H1 (cell line): ENCODE data around the gene VSTM2B. TPM values are rescaled to one million over a fixed set of nuclear protein-coding genes. Genes with fewer than 3 reads are reported as not detected.

Experiments used
- CTCF ChIA-PET: fragments of 300-600 bp; sonication (Branson Sonifier 250); formaldehyde crosslinking; loops from one replicate; lab custom pipeline; 2021; ENCODE audit not compliant: partially characterized antibody; lab: Charles Lee
- POLR2A ChIA-PET: fragments of 300-600 bp; sonication (Branson Sonifier 250); formaldehyde crosslinking; loops from one replicate; lab custom pipeline; 2021; ENCODE audit warnings: inconsistent platforms; ENCODE audit not compliant: partially characterized antibody; lab: Charles Lee
- DNase-seq, 2 experiments: peaks; one replicate each; pipeline versions ENCODE4 v3.0.0 to v3.0.0-alpha.2; 2010 to 2022; ENCODE audit warnings: low spot score in 2 of 2, low read depth in 1 of 2, mixed read lengths in 1 of 2
- FAIRE-seq: peaks from 2 replicates; lab custom pipeline; 2011; peaks lifted over from hg19 to GRCh38; lab: Jason Lieb, UNC
- H2AFZ ChIP-seq: 2 replicates; pipeline ENCODE4 v1.8.1; 2012; ENCODE audit warnings: low read length, inconsistent platforms
- H2AK5ac ChIP-seq: 2 replicates; pipeline ENCODE4 v1.6.1; 2013; ENCODE audit warnings: low read depth, low read length
- H2BK120ac ChIP-seq: replicated peaks from 2 replicates; pipeline ENCODE3; 2013; ENCODE audit warnings: low read depth, low read length, inconsistent platforms
- H2BK12ac ChIP-seq: 2 replicates; pipeline ENCODE4 v1.6.1; 2013; ENCODE audit warnings: low read depth, low read length
- H2BK15ac ChIP-seq: 2 replicates; pipeline ENCODE4 v1.6.1; 2013; ENCODE audit warnings: low read length
- H2BK20ac ChIP-seq: 2 replicates; pipeline ENCODE4 v1.6.1; 2013; ENCODE audit warnings: low read length
- H2BK5ac ChIP-seq: 2 replicates; pipeline ENCODE4 v1.6.1; 2013; ENCODE audit warnings: low read depth, low read length
- H3K14ac ChIP-seq: 2 replicates; pipeline ENCODE4 v1.6.1; 2013; ENCODE audit warnings: inconsistent platforms; ENCODE audit not compliant: insufficient read length
- H3K18ac ChIP-seq: 2 replicates; pipeline ENCODE4 v1.6.1; 2013; ENCODE audit warnings: low read length; ENCODE audit errors: extremely low read depth
- H3K23ac ChIP-seq: 2 replicates; pipeline ENCODE4 v1.6.1; 2013; ENCODE audit warnings: inconsistent platforms; ENCODE audit not compliant: insufficient read length
- H3K23me2 ChIP-seq: 2 replicates; pipeline ENCODE4 v1.6.1; 2013; ENCODE audit warnings: low read depth, low read length
- H3K27ac ChIP-seq: 2 replicates; pipeline ENCODE4 v1.6.1; 2011; ENCODE audit warnings: low read depth, low read length, inconsistent platforms
- H3K27me3 ChIP-seq, 4 experiments: replicated peaks in 1 of 4; 1 replicate in 1 of 4; 2 replicates in 3 of 4; pipeline versions ENCODE4 v1.6.1 to v1.8.1; 2011 to 2013; ENCODE audit warnings: low read length in 3 of 4, mild to moderate bottlenecking in 3 of 4, inconsistent platforms in 2 of 4, mixed read lengths in 2 of 4, moderate library complexity in 1 of 4; ENCODE audit not compliant: control insufficient read depth in 3 of 4, insufficient read depth in 3 of 4; ENCODE audit errors: extremely low read depth in 1 of 4
- H3K36me3 ChIP-seq, 4 experiments: 2 replicates each; pipeline versions ENCODE4 v1.6.1 to v1.8.1; 2011 to 2013; ENCODE audit warnings: mild to moderate bottlenecking in 4 of 4, low read length in 3 of 4, moderate library complexity in 2 of 4, control low read depth in 1 of 4, inconsistent platforms in 1 of 4; ENCODE audit not compliant: insufficient read depth in 4 of 4, control insufficient read depth in 2 of 4
- H3K4ac ChIP-seq: replicated peaks from 2 replicates; pipeline ENCODE3; 2013; ENCODE audit warnings: low read length, low read depth, mixed read lengths, inconsistent platforms; ENCODE audit not compliant: insufficient read length
- H3K4me1 ChIP-seq, 4 experiments: replicated peaks in 1 of 4; 1 replicate in 1 of 4; 2 replicates in 3 of 4; pipeline versions ENCODE4 v1.6.1 to v1.8.1; 2011 to 2013; ENCODE audit warnings: low read length in 3 of 4, inconsistent platforms in 2 of 4, mixed read lengths in 1 of 4; ENCODE audit not compliant: insufficient read depth in 4 of 4, control insufficient read depth in 3 of 4
- H3K4me2 ChIP-seq, 2 experiments: 2 replicates each; pipeline versions ENCODE4 v1.6.1 to v1.8.1; 2011 to 2013; ENCODE audit warnings: low read depth in 2 of 2, low read length in 2 of 2, control low read depth in 1 of 2, inconsistent platforms in 1 of 2, mild to moderate bottlenecking in 1 of 2; ENCODE audit not compliant: insufficient read depth in 1 of 2
- H3K4me3 ChIP-seq, 4 experiments: fragments of 200-600, 300-600 bp in 1 of 4; sonication (generic), shearing (Covaris generic), sonication (Bioruptor Twin) in 1 of 4; 2 replicates each; pipeline versions ENCODE4 v1.5.1 to v1.8.1; 2011 to 2016; ENCODE audit warnings: low read length in 4 of 4, low read depth in 3 of 4, control low read depth in 2 of 4, inconsistent platforms in 2 of 4, mild to moderate bottlenecking in 2 of 4, mixed read lengths in 1 of 4, moderate library complexity in 1 of 4; ENCODE audit not compliant: insufficient read depth in 2 of 4; ENCODE audit errors: extremely low read depth in 1 of 4
- H3K56ac ChIP-seq: replicated peaks from 2 replicates; pipeline ENCODE3; 2013; ENCODE audit warnings: low read depth, mild to moderate bottlenecking, mixed read lengths, low read length, inconsistent platforms; ENCODE audit not compliant: insufficient read length
- H3K79me1 ChIP-seq: 2 replicates; pipeline ENCODE4 v1.6.1; 2013; ENCODE audit warnings: low read depth, low read length, control low read depth
- H3K79me2 ChIP-seq, 2 experiments: 2 replicates each; pipeline versions ENCODE4 v1.6.1 to v1.8.1; 2012 to 2013; ENCODE audit warnings: low read length in 2 of 2, mild to moderate bottlenecking in 2 of 2, inconsistent platforms in 1 of 2; ENCODE audit not compliant: insufficient read depth in 2 of 2, control insufficient read depth in 1 of 2
- H3K9ac ChIP-seq, 4 experiments: replicated peaks in 1 of 4; 1 replicate in 1 of 4; 2 replicates in 3 of 4; pipeline versions ENCODE4 v1.6.1 to v1.8.1; 2011 to 2013; ENCODE audit warnings: low read depth in 3 of 4, low read length in 3 of 4, control low read depth in 2 of 4, mild to moderate bottlenecking in 2 of 4, moderate library complexity in 2 of 4, inconsistent platforms in 1 of 4; ENCODE audit errors: extremely low read depth in 1 of 4
- H3K9me3 ChIP-seq, 2 experiments: 2 replicates each; pipeline versions ENCODE4 v1.6.1 to v1.8.1; 2012 to 2013; ENCODE audit warnings: mild to moderate bottlenecking in 2 of 2, moderate library complexity in 2 of 2, control low read depth in 1 of 2, inconsistent platforms in 1 of 2, low read depth in 1 of 2, low read length in 1 of 2, mixed read lengths in 1 of 2; ENCODE audit not compliant: insufficient read depth in 2 of 2
- H4K20me1 ChIP-seq, 2 experiments: replicated peaks in 1 of 2; 2 replicates each; pipeline versions ENCODE3 to v1.8.1; 2011 to 2013; ENCODE audit warnings: inconsistent platforms in 2 of 2, low read length in 2 of 2, mild to moderate bottlenecking in 1 of 2; ENCODE audit not compliant: insufficient read depth in 2 of 2, control insufficient read depth in 1 of 2
- H4K5ac ChIP-seq: 2 replicates; pipeline ENCODE4 v1.6.1; 2013; ENCODE audit warnings: low read length, low read depth, mixed read lengths, inconsistent platforms; ENCODE audit not compliant: insufficient read length
- H4K8ac ChIP-seq: 2 replicates; pipeline ENCODE4 v1.8.0; 2013; ENCODE audit warnings: mild to moderate bottlenecking, moderate library complexity, low read length, inconsistent platforms; ENCODE audit not compliant: insufficient read depth; ENCODE audit errors: extremely low read depth
- H4K91ac ChIP-seq: replicated peaks from 2 replicates; pipeline ENCODE3; 2013; ENCODE audit warnings: low read length, mixed read lengths, inconsistent platforms; ENCODE audit not compliant: insufficient read length
- BACH1 ChIP-seq: IDR thresholded peaks from 2 replicates; pipeline ENCODE4 v1.6.1; 2012; ENCODE audit warnings: low read length, improper control_type of control experiment
- CBX5 ChIP-seq: fragments of 300-800, 300-1000 bp; sonication (generic); IDR thresholded peaks from 2 replicates; pipeline ENCODE4 v1.7.1; 2016; ENCODE audit warnings: antibody characterized with exemption, low read length, low read depth
- EZH2 ChIP-seq: fragments of 200-600 bp; sonication (generic); IDR thresholded peaks from 2 replicates; pipeline ENCODE4 v1.7.1; 2012; ENCODE audit warnings: low read depth, mild to moderate bottlenecking, moderate library complexity, low read length, inconsistent platforms; ENCODE audit not compliant: severe bottlenecking
- JUND ChIP-seq: IDR thresholded peaks from 2 replicates; pipeline ENCODE4 v1.6.1; 2011; ENCODE audit warnings: mild to moderate bottlenecking, improper control_type of control experiment, low read length
- KDM4A ChIP-seq: IDR thresholded peaks from one replicate; pipeline ENCODE4 v1.7.1; 2012; ENCODE audit warnings: low read depth, mild to moderate bottlenecking, moderate library complexity, low read length, inconsistent platforms; ENCODE audit not compliant: severe bottlenecking
- MAX ChIP-seq: IDR thresholded peaks from 2 replicates; pipeline ENCODE4 v1.6.1; 2012; ENCODE audit warnings: inconsistent platforms
- POU5F1 ChIP-seq: IDR thresholded peaks from 2 replicates; pipeline ENCODE4 v1.6.1; 2011; ENCODE audit warnings: low read depth, mild to moderate bottlenecking, low read length, moderate library complexity
- RFX5 ChIP-seq: IDR thresholded peaks from 2 replicates; pipeline ENCODE4 v1.6.1; 2011; ENCODE audit warnings: low read depth, low read length, improper control_type of control experiment, borderline replicate concordance
- SUZ12 ChIP-seq: fragments of 200-600 bp; sonication (generic); IDR thresholded peaks from 2 replicates; pipeline ENCODE4 v1.6.1; 2012; ENCODE audit warnings: mild to moderate bottlenecking, inconsistent platforms, low read length, moderate library complexity, mixed read lengths
- WGBS, 2 experiments: shearing (Covaris generic) in 1 of 2; methylation state at CpG; one replicate each; pipeline versions ENCODE4 v1.1.6 to v1.1.7; 2013 to 2015; ENCODE audit warnings: low lambda C conversion rate in 2 of 2, mixed read lengths in 2 of 2, inconsistent platforms in 1 of 2, low coverage in 1 of 2, missing lambda C conversion rate in 1 of 2; ENCODE audit not compliant: insufficient replicate concordance in 2 of 2, insufficient coverage in 1 of 2, insufficient read length in 1 of 2; ENCODE audit errors: extremely low coverage in 1 of 2, missing lambda C conversion rate in 1 of 2; 5-methylcytosine and 5-hydroxymethylcytosine counted together
- polyA plus RNA-seq, 7 experiments: library from polyadenylated mRNA; depleted of rRNA in 3 of 7; stranded (reverse) in 5 of 7; unstranded in 2 of 7; fragments of >200 nt in 5 of 7; fragments of 200-250 nt in 2 of 7; gene quantifications; 1 replicate in 5 of 7; 2 replicates in 1 of 7; 4 replicates in 1 of 7; pipeline versions ENCODE4 v1.2.1 to v1.2.3, GENCODE V29; 2011 to 2013; ENCODE audit warnings: missing spikeins in 2 of 7, mixed read lengths in 2 of 7
- total RNA-seq: library from RNA; stranded (reverse); fragmentation: NEBNext Ultra II Directional; extraction: Animal tissue kit (Norgen Biotek cat#: 25700); gene quantifications from 2 replicates; pipeline ENCODE4 v1.2.1, GENCODE V29; 2021

Gene VSTM2B
- total and polyA plus RNA-seq, 2 of the 8 experiments (the other 6 are each of a cell fraction or from before 2014, with no cell fraction given): 0.82 to 1.5 TPM

- H3K23me2 ChIP-seq: peaks cover 6% of the 10 kb centered on the region; the same call in 1 of the 2 replicates
- H4K8ac ChIP-seq: peak within 1 kb of the TSS; percentile 98
- no peaks in the 10 kb centered on the region; the same call in 1 of the 2 replicates for H3K79me1 ChIP-seq
- peak within 1 kb of the TSS; percentile 79 to 95 for H3K4me2 ChIP-seq
- H2BK20ac ChIP-seq: no peak within 1 kb of the TSS
- H3K27me3 ChIP-seq: no peaks in the 10 kb centered on the region
- CTCF ChIA-PET: interaction anchor here (0.8 to 9.9 kb wide), 8 partner anchors 9 to 86 kb away, joined by 3 to 109 read pairs (median 4); partner anchors contain the start of gene PLEKHF1
- peak within 1 kb of the TSS; percentile 25; the same call in 1 of the 2 replicates for H2BK15ac ChIP-seq
- FAIRE-seq (peak; percentile 79), DNase-seq (peak; percentile 84 to 98)
- no peaks in the 10 kb centered on the region for H4K20me1 ChIP-seq
- no peak within 1 kb of the TSS for H3K14ac ChIP-seq
- peak within 1 kb of the TSS; percentile 92 to 99 (median 96) for H3K9ac ChIP-seq
- H3K23ac ChIP-seq: no peak within 1 kb of the TSS
- H2AK5ac ChIP-seq: no peak within 1 kb of the TSS
- H3K56ac ChIP-seq: peak within 1 kb of the TSS; percentile 93
- peak within 1 kb of the TSS; percentile 70; the same call in 1 of the 2 replicates for H2AFZ ChIP-seq
- H3K4ac ChIP-seq: no peak within 1 kb of the TSS
- H3K9me3 ChIP-seq: no peaks in the 10 kb centered on the region
- H3K18ac ChIP-seq: peak within 1 kb of the TSS; percentile 91; the same call in 1 of the 2 replicates
- POLR2A ChIA-PET: interaction anchor here (0.8 to 3.0 kb wide), 18 partner anchors 8 to 303 kb away, joined by 3 to 12 read pairs (median 4); partner anchors contain the start of gene PLEKHF1
- H2BK5ac ChIP-seq: peak within 1 kb of the TSS; percentile 98
- peak within 1 kb of the TSS; percentile 40; the same call in 1 of the 2 replicates for H2BK12ac ChIP-seq
- H3K36me3 ChIP-seq: peaks cover 0 to 3% (median under 1%) of the 10 kb centered on the region in 4 experiments; a peak in 2 of 8 replicates
- peak within 1 kb of the TSS; percentile 94 for H4K91ac ChIP-seq
- peak within 1 kb of the TSS; percentile 98 for H4K5ac ChIP-seq
- peak within 1 kb of the TSS; percentile 89 for H3K27ac ChIP-seq
- H3K4me1 ChIP-seq: peaks cover 0 to 3% (median 0%) of the 10 kb centered on the region in 4 experiments; a peak in 3 of 7 replicates
- WGBS, 2 experiments: 3% methylated on average over 43 of the region's 47 CpGs; no CpG with 5 or more reads in 1 of the 2 experiments
- H3K4me3 ChIP-seq: peak within 1 kb of the TSS; percentile 81 to 99 (median 92)
- no peak within 1 kb of the TSS for H2BK120ac ChIP-seq
- H3K79me2 ChIP-seq: peaks cover 0 to 13% of the 10 kb centered on the region in 2 experiments; a peak in 2 of 4 replicates
- TF ChIP-seq BACH1 (no peak), EZH2 (no peak), SUZ12 (no peak), MAX (no peak), RFX5 (no peak), KDM4A (peak; percentile 100), CBX5 (no peak), JUND (peak; percentile 75), POU5F1 (no peak)
Measured at GRCh38 chr19:29605653-29606419, 80.0 kb downstream of the VSTM2B start, which contains the start of gene POP4. Gene POP4, plus strand, starts transcription at chr19:29606283. Its CDS starts 36 bp downstream, at chr19:29606319.
